Colonic mucosa (tissue), 4 donors: ENCODE data around the gene RPLP2. TPM values are rescaled to one million over a fixed set of nuclear protein-coding genes. Genes with fewer than 3 reads are reported as not detected.

Experiments used
- DNase-seq: peaks from one replicate; pipeline ENCODE4 v3.0.0-alpha.2; 2020
- H3K27ac ChIP-seq: fragments of 200-600 bp; one replicate; pipeline ENCODE4 v1.8.0; 2021
- H3K27me3 ChIP-seq: fragments of 200-600 bp; one replicate; pipeline ENCODE4 v1.8.0; 2021
- H3K36me3 ChIP-seq: fragments of 200-600 bp; one replicate; pipeline ENCODE4 v1.8.0; 2021
- H3K4me1 ChIP-seq: fragments of 200-600 bp; one replicate; pipeline ENCODE4 v1.8.0; 2021; ENCODE audit warnings: mild to moderate bottlenecking
- H3K4me3 ChIP-seq: fragments of 200-600 bp; one replicate; pipeline ENCODE4 v1.8.0; 2021
- H3K9ac ChIP-seq, 2 donors: one replicate each; pipeline ENCODE4 v1.7.0; 2013; ENCODE audit warnings: control low read depth in 2 of 2, low read depth in 2 of 2, low read length in 2 of 2
- H3K9me3 ChIP-seq: fragments of 200-600 bp; one replicate; pipeline ENCODE4 v1.8.0; 2021
- intact Hi-C: fragments of 100-400 bp; cut with DNase I; formaldehyde crosslinking; loops from one replicate; pipeline ENCODE4 v1.14.1; 2022
- total RNA-seq, 2 donors: library from RNA; stranded (reverse); fragmentation: NEBNext Ultra II Directional in 1 of 2; extraction: Animal tissue kit (Norgen Biotek cat#: 25700) in 1 of 2; gene quantifications; one replicate each; pipeline ENCODE4 v1.2.1, GENCODE V29; 2021
- TF ChIP-seq, protein P1 (sequence below): fragments of 200-600 bp; IDR thresholded peaks from one replicate; pipeline ENCODE4 v1.8.0; 2022; ENCODE audit warnings: antibody characterized with exemption, mild to moderate bottlenecking
- donor health status: healthy.
- donor health status: DM: no; HTN: no; CAD: no.
- donor health status: DM: no; HTN: no; CAD: no.

The RPLP2 gene
- total RNA-seq, 2 donors from 2014 or later, result 2,068 to 2,303 TPM

DNA sequence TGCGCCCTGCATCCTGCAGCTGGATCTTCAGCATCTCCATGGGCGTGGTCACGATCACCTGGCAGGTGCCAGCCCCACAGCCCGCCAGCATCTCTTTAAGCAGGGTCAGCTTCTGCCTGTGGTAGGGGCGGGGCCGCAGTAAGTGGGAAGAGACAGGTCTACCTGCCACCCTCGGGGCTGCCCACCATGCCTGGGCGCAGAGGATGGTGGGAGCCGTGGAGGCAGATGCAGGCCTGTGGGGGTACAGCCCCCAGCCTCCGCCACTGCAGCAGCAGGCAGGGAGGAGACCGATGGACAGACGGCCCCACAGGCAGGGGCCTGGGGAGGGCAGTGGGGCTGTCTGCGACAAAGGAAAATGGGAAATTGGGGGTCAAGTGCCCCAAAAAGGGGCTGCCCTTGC is 16.9 kb upstream of the RPLP2 start:
- intact Hi-C loops, result no loop called here
- Histone ChIP-seq H3K9ac (no peak overlapping the region), H3K4me1 (peaks cover 7% of the 10 kb centered on the region), H3K27ac (no peak overlapping the region), H3K9me3 (no peaks in the 10 kb centered on the region), H3K36me3 (no peaks in the 10 kb centered on the region), H3K4me3 (no peak overlapping the region), H3K27me3 (peaks cover 14% of the 10 kb centered on the region)
- DNase-seq, result no peak
- TF ChIP-seq, protein P1, sequence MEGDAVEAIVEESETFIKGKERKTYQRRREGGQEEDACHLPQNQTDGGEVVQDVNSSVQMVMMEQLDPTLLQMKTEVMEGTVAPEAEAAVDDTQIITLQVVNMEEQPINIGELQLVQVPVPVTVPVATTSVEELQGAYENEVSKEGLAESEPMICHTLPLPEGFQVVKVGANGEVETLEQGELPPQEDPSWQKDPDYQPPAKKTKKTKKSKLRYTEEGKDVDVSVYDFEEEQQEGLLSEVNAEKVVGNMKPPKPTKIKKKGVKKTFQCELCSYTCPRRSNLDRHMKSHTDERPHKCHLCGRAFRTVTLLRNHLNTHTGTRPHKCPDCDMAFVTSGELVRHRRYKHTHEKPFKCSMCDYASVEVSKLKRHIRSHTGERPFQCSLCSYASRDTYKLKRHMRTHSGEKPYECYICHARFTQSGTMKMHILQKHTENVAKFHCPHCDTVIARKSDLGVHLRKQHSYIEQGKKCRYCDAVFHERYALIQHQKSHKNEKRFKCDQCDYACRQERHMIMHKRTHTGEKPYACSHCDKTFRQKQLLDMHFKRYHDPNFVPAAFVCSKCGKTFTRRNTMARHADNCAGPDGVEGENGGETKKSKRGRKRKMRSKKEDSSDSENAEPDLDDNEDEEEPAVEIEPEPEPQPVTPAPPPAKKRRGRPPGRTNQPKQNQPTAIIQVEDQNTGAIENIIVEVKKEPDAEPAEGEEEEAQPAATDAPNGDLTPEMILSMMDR, result no peak

DNA sequence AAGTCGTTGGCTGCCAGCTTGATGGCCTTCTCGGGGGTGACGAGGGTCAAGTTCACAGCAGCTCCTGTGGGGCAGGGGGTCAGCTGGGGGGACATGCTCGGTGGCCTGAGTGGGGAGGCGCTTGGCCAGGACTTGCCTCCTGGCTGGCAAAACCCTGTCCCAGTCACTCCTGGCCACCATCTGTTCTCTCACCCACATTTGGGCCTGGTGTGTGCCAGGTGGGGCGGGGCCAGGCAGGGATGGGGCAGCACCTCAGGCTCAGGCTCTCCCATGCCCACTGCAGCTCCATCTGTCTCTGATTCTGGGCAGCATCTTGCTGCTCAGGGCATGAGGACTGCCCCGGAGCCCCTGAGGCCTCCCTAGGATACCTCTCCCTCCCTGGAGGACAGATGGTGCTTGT is 16.2 kb upstream of the RPLP2 start:
- intact Hi-C loops, result no loop called here
- Histone ChIP-seq H3K27me3 (peaks cover 14% of the 10 kb centered on the region), H3K4me1 (peaks cover 7% of the 10 kb centered on the region), H3K4me3 (no peak overlapping the region), H3K36me3 (no peaks in the 10 kb centered on the region), H3K27ac (no peak overlapping the region), H3K9ac (no peak overlapping the region), H3K9me3 (no peaks in the 10 kb centered on the region)
- no peak for DNase-seq
- TF ChIP-seq, protein P1, result no peak

GRCh38 chr11:794013-794765 is 15.6 kb upstream of the RPLP2 start:
- no peaks in the 10 kb centered on the region for H3K36me3 ChIP-seq
- peaks cover 7% of the 10 kb centered on the region for H3K4me1 ChIP-seq
- TF ChIP-seq, protein P1, result no peak
- H3K4me3 ChIP-seq, result no peak overlapping the region
- H3K9me3 ChIP-seq, result no peaks in the 10 kb centered on the region
- no peak overlapping the region for H3K27ac ChIP-seq
- H3K27me3 ChIP-seq, result peaks cover 9% of the 10 kb centered on the region
- intact Hi-C loops, result no loop called here
- no peak for DNase-seq
- H3K9ac ChIP-seq, result peak overlapping the region in 1 of 2 donors; percentile 26

DNA sequence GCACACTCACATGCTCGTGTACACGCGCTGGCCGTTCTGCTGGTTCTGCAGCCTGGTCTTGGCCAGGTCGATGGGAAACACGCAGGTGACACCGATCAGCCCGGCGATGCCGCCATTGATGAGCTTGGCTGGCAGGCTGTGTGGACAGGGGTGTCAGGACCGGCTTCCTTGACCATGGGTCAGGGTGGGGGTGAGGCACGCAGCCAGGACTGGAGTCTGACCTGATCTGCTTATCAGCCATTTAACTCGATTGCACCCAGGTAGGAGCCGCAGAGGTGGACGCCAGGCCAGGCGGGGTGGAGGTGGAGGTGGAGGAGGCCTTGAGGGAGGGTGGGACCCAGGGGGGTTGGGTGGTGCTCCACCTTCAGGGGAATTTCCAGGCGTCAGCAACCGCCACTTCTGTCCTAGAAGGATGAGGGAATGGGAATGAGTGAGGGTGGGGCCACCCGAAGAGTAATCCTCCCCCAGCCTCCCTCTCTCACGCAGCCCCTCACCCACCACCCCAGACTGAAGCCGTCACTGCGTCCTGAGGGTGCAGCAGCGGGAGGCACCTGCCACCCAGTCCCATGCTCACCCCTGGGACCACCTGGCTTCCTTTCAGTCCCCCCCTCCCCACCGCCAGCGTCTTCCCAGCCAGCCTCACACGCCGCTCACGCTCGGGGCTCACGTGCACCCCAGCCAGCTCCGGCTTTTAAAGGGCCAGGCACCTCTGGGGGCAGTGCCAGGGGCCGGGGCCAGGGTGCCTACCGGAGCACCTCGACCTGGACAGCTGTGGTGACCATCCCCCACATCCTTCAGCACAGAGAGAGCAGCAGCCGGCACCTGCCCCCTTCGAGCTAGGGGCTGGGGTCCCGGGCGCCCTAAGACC is 14.8 kb upstream of the RPLP2 start:
- H3K27ac ChIP-seq, result peak overlapping the region; percentile 80
- no peaks in the 10 kb centered on the region for H3K36me3 ChIP-seq
- peak; percentile 66 for DNase-seq
- H3K4me1 ChIP-seq, result peaks cover 7% of the 10 kb centered on the region
- intact Hi-C loops, result no loop called here
- TF ChIP-seq, protein P1, result no peak
- peaks cover under 1% of the 10 kb centered on the region for H3K27me3 ChIP-seq
- H3K9me3 ChIP-seq, result no peaks in the 10 kb centered on the region
- peak overlapping the region; percentile 43 to 85 for H3K9ac ChIP-seq
- peak overlapping the region; percentile 92 for H3K4me3 ChIP-seq

DNA sequence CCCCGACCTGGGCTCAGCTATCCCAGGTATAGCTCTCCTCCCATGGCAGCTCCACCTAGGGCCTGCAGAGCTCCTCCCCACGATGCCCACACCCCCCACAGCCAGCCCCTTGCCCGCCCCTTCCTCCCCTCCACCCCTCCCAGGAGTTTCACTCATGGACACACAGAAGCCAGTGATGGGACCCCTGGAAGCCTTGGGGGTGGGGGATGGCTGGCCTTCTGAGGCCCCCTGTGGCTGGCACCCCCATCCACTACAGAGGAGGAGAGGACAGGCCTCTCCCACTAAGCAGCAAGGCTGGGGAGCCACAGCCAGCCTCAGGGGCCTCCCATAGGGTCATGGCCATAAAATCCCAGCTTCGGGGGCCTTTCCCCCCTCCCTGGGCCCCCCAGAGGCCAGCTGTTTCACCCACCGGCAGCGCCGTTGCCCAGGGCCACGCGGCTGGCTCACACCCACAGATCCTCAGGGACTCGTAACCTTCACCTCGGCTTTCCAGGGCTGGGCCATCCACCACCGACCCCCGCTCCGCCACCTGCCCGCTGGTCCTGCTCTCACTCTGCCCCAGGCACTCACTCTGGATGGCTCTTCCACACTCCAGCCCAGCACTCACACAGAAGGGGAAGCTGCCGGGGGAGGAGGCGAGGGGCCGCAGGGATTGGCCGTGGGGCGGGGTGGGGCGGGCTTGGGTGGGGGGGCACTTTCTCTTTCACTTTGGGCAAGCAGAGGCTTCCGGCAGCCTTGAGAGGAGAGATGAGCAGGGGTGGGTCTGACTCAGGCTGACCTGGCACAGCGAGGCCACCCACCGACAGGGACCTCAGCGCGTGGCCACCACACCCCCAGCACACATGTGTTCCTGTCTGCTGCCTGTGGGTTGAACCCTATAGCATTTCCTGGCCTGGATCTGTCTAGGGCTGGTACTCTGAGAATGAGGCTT is 13.9 kb upstream of the RPLP2 start:
- TF ChIP-seq, protein P1, result no peak
- H3K4me1 ChIP-seq, result peaks cover 7% of the 10 kb centered on the region
- H3K36me3 ChIP-seq, result no peaks in the 10 kb centered on the region

More for the DNA sequence above, 13.9 kb upstream of the RPLP2 start:
- Histone ChIP-seq H3K9ac (peak overlapping the region; percentile 85 to 86), H3K27me3 (no peaks in the 10 kb centered on the region), H3K9me3 (no peaks in the 10 kb centered on the region), H3K27ac (peak overlapping the region; percentile 80), H3K4me3 (peak overlapping the region; percentile 92)
- intact Hi-C loops, result no loop called here
- peak; percentile 78 for DNase-seq
